AG09309 (cell line): ENCODE data around the gene EPHA7.

Experiments
- DNase-seq: peaks from one replicate; pipeline ENCODE4 v3.0.0-alpha.2; 2010; ENCODE audit warnings: low read depth
- H3K4me3 ChIP-seq: 2 replicates; pipeline ENCODE4 v1.5.1; 2011; ENCODE audit warnings: mild to moderate bottlenecking, low read depth, low read length, moderate library complexity; ENCODE audit not compliant: control insufficient read depth
- TF ChIP-seq, protein P1 (sequence below): IDR thresholded peaks from 2 replicates; pipeline ENCODE4 v1.5.1; 2011; ENCODE audit warnings: mild to moderate bottlenecking, low read depth, low read length, inconsistent platforms; ENCODE audit not compliant: insufficient read depth, control insufficient read depth; ENCODE audit errors: missing control alignments

The EPHA7 gene

DNA sequence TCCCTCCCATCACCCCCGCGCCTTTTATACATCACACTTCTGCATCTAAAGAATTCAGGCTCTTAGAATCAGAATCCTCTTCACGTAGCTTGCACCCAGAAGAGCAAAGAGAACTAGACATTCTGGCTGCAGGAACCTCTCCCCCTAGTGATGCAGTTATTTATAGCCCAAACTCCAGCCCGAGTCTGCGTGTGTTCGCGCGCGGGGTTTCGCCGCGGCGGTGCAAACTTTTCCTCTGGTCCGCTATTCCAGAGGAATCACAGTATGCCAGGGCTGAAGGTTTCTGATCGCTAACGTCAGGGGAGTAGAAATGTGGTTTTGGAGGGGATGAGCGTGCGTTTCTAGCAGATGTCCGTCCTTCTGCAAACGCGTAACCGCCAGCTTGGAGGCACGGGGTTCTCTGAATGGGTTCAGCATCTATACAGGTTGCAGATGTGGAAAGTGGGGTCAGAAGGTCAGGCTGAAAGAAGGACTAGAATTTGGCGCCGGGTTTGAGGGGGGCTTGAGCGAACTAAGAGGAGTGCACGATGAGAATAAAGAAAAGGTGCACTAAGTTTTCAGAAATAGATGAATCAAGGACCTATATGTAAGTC is 1.8 kb downstream of the EPHA7 start:
- H3K4me3 ChIP-seq = no peak overlapping the region
- TF ChIP-seq, protein P1, sequence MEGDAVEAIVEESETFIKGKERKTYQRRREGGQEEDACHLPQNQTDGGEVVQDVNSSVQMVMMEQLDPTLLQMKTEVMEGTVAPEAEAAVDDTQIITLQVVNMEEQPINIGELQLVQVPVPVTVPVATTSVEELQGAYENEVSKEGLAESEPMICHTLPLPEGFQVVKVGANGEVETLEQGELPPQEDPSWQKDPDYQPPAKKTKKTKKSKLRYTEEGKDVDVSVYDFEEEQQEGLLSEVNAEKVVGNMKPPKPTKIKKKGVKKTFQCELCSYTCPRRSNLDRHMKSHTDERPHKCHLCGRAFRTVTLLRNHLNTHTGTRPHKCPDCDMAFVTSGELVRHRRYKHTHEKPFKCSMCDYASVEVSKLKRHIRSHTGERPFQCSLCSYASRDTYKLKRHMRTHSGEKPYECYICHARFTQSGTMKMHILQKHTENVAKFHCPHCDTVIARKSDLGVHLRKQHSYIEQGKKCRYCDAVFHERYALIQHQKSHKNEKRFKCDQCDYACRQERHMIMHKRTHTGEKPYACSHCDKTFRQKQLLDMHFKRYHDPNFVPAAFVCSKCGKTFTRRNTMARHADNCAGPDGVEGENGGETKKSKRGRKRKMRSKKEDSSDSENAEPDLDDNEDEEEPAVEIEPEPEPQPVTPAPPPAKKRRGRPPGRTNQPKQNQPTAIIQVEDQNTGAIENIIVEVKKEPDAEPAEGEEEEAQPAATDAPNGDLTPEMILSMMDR = no peak

DNA sequence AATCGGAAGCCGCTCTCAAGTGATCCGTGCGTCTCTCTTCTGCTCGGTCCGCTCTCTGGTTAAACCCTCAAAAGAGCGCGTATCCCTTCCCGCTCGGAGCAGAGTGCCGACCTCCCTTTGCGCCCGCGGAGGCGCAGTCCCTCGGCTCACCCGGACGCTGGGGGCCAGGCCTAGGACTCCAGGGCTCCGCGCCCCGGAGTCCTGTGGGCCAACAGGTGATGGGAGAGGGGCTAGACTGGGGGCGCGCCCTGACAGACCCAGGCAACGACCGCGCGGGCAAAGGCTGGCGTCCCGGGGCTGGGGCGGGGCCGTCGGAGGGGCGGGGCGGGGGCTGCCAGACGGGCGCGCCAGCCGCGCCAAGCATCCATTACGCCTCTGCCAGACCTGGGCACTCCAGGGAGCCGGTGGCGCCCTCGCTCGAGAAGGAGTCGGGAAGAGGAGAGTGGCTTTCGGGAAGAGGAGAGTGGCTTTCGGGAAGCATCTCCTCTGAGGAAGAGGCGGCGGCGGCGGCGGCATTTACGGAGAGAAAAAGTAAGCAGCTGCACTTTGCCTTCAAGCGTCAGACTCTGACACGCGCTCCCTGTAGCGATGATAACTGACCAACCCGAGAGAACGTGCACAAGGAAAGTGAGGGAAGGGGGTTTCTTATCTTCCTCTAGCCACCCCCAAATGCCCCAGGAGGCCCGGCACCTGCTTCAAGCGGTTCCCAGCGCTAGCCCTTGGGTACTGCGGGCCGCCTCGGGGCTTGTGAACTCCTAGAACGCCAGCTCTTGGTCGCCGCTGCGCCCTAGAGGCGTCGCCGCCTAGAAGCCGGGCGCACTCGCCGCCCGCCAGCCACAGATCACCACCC is 2.6 kb downstream of the EPHA7 start:
- TF ChIP-seq, protein P1 = no peak
- no peak for DNase-seq
- no peak overlapping the region for H3K4me3 ChIP-seq

More for the DNA sequence above, 1.8 kb downstream of the EPHA7 start:
- DNase-seq = no peak

DNA sequence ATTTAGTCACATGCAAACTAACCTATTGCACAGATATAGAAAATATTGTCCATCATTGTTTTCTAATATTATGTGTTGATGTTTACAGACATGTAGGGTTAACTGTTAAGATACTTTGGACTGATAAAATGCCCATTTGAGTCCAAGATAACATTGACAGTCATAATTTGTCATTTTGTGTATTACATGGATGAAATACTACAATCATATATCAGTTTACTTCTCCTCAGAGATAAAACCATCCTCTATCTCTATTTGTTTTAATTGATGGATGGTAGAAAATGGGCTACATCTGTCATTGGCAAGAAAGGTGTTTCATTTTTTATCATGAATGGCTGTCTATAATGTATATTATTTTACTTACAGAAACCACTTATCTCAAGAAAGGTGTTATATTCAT is 6.2 kb downstream of the EPHA7 start:
- TF ChIP-seq, protein P1 = no peak
- H3K4me3 ChIP-seq = no peak overlapping the region
- no peak for DNase-seq

DNA sequence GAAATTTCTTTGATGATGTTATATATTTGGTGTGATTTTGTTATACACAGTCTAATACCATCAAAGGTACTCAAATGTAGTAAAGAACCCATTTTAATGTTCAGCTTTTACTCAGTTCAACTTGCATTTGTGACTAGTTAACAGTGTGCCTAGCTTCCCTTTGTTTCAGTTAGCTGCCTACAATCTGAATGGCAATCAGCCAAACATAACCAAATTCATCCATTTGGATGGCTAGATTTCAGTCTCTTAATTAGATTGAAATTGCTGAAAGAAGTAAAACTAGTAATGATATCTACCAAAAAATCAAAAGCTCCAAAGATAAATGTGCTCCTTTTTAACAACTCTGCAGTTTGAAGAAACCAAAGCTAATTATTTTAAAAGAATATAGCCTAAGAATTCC is 6.9 kb downstream of the EPHA7 start:
- H3K4me3 ChIP-seq = no peak overlapping the region
- DNase-seq = no peak
- TF ChIP-seq, protein P1 = no peak

DNA sequence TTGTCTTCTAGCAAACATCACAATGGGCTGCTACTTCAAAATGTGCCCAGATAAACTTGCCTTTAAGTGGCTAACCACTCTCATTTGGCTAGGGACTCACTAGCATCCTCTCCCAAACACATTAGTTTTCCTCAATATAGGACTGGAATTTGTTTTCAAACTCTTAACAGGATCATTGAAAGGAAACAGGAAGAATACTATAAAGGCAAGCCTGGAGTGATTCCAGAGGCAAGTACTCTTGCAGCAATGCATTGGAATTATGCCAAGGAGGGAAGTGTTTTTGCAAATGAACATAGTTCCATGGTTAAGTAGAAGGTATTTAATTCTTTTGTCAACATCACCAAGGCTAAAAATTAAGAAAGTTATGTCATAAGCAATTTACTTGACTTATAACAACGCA is 12.2 kb downstream of the EPHA7 start:
- TF ChIP-seq, protein P1 = no peak
- DNase-seq = no peak
- no peak overlapping the region for H3K4me3 ChIP-seq

DNA sequence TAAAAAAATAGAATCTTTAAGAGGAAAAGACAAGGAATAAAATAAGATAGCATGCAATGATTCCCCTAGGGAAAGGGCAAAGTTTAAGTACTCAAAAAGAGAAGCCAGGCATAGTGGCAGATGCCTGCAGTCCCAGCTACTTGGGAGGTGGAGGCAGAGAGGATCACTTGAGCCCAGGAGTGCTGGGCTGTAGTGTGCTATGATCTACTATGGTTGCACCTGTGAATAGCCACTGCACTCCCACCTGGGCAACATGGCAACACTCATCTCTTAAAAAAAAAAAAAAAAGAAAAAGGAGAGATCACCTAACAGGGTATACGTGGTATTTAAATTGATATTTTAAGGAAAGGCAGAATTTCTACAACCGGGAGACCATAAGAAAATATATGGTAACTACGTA is 16.0 kb downstream of the EPHA7 start:
- no peak for DNase-seq
- no peak overlapping the region for H3K4me3 ChIP-seq
- TF ChIP-seq, protein P1 = no peak
